ENCODE measurements around the gene HMX1. TPM values are rescaled to one million over a fixed set of nuclear protein-coding genes. Genes with fewer than 3 reads are reported as not detected.

The HMX1 gene
- total and polyA plus RNA-seq, 2 donors (not counting 3 experiments of a cell fraction or from before 2014, with no cell fraction given) = not detected

- no peaks in the 10 kb centered on the region for H3K9me3 ChIP-seq (replicated peaks; ENCODE audit: control insufficient read depth, insufficient read depth, low read length)
- H3K27me3 ChIP-seq (ENCODE audit: control insufficient read depth in 2 of 2, insufficient read depth in 2 of 2, low read length in 2 of 2) = peaks cover 39 to 47% of the 10 kb centered on the region in 2 experiments
- H3K36me3 ChIP-seq (ENCODE audit: control insufficient read depth in 2 of 2, extremely low read depth in 1 of 2, insufficient read depth in 2 of 2, low read length in 2 of 2) = no peaks in the 10 kb centered on the region
- no peaks in the 10 kb centered on the region for H3K79me2 ChIP-seq (ENCODE audit: control insufficient read depth, insufficient read depth, low read length)
- H3K4me2 ChIP-seq (ENCODE audit: insufficient read depth, low read length) = no peak overlapping the region
- CTCF ChIA-PET = no interaction called here
- H3K9me1 ChIP-seq (replicated peaks; ENCODE audit: control insufficient read depth, extremely low read depth, insufficient read depth, low read length) = no peaks in the 10 kb centered on the region
- TF ChIP-seq FOS (IDR thresholded peaks at IDR 0.05; ENCODE audit: borderline replicate concordance, insufficient read depth, low read length) (no peak), JUN (IDR thresholded peaks at IDR 0.05; ENCODE audit: borderline replicate concordance, insufficient read depth, insufficient read length, low read depth) (no peak), CTCF (IDR thresholded peaks at IDR 0.05; ENCODE audit: extremely low read depth in 1 of 2, insufficient read depth in 1 of 2, low read depth in 1 of 2, low read length in 2 of 2) (no peak), POLR2AphosphoS5 (IDR thresholded peaks at IDR 0.05; ENCODE audit: insufficient read depth, low read depth, low read length) (no peak), GATA2 (IDR thresholded peaks at IDR 0.05; ENCODE audit: insufficient read depth, insufficient read length, low read depth, low read length) (no peak), MYC (IDR thresholded peaks at IDR 0.05; ENCODE audit: low read depth, low read length) (no peak), POLR2A (IDR thresholded peaks at IDR 0.05; ENCODE audit: low read depth, low read length) (no peak), EZH2 (IDR thresholded peaks at IDR 0.05; ENCODE audit: borderline replicate concordance, low read depth, low read length, severe bottlenecking) (no peak)
- TF ChIP-seq, protein P1, sequence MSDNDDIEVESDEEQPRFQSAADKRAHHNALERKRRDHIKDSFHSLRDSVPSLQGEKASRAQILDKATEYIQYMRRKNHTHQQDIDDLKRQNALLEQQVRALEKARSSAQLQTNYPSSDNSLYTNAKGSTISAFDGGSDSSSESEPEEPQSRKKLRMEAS (IDR thresholded peaks at IDR 0.05; ENCODE audit: insufficient read depth, insufficient read length) = no peak
- BruUV-seq (replicated peaks) = no TSS peak
- no peak overlapping the region for H2AFZ ChIP-seq (ENCODE audit: low read depth, low read length)
- FAIRE-seq (no peak), DNase-seq (ENCODE audit: low read depth, low spot score) (no peak)
- no peak overlapping the region for H3K4me3 ChIP-seq (replicated peaks in 1 of 3; ENCODE audit: insufficient read depth in 1 of 3, low read depth in 1 of 3, low read length in 3 of 3)
- H3K9ac ChIP-seq (replicated peaks; ENCODE audit: extremely low read depth, insufficient read depth, low read length) = no peak overlapping the region
- dilution Hi-C loops (cut with MboI; ENCODE audit: extremely low pct_ligation_motif_present, low sequenced_read_pairs) (no loop called here), intact Hi-C loops (cut with micrococcal nuclease) (no loop called here)
- POLR2A ChIA-PET = no interaction called here
- no peak overlapping the region for H3K27ac ChIP-seq (ENCODE audit: insufficient read depth, low read depth, low read length)
- H4K20me1 ChIP-seq (replicated peaks; ENCODE audit: control insufficient read depth, extremely low read depth, insufficient read depth, low read length) = no peaks in the 10 kb centered on the region
- H3K4me1 ChIP-seq (ENCODE audit: control insufficient read depth, extremely low read depth, insufficient read depth, low read length) = no peaks in the 10 kb centered on the region
Observed at GRCh38 chr4:8854016-8854415, 17.6 kb downstream of the HMX1 start.
